ENCODE results near the gene MEIG1.

DNA sequence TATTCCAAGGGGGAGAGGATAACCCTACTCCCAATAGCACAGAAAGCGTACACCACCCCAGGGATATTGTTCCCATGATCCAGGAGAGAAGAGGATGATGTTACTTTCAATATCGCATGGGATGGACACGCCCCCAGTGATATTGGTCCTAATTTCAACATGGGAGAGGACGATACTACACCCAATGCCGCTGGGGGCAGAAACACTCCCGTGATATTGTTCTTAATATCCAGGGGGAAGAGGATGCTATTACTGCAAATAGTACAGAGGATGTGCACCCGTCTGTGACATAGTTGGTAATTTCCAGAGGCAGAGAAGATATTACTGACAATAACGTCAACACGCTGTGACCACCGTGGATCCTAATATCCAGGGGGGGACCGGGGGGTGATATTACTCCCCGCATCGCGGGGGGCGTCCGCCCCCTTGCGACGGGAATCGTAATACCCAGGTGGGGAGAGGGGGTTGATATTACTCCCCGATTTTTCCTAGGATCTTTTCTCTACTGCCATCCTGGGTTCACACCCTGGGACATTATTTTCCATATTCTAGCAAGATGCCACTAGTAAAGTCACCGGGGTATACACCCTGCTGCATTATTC, 16.6 kb downstream of the MEIG1 start:
- TF ChIP-seq, protein P1, sequence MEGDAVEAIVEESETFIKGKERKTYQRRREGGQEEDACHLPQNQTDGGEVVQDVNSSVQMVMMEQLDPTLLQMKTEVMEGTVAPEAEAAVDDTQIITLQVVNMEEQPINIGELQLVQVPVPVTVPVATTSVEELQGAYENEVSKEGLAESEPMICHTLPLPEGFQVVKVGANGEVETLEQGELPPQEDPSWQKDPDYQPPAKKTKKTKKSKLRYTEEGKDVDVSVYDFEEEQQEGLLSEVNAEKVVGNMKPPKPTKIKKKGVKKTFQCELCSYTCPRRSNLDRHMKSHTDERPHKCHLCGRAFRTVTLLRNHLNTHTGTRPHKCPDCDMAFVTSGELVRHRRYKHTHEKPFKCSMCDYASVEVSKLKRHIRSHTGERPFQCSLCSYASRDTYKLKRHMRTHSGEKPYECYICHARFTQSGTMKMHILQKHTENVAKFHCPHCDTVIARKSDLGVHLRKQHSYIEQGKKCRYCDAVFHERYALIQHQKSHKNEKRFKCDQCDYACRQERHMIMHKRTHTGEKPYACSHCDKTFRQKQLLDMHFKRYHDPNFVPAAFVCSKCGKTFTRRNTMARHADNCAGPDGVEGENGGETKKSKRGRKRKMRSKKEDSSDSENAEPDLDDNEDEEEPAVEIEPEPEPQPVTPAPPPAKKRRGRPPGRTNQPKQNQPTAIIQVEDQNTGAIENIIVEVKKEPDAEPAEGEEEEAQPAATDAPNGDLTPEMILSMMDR (conservative IDR thresholded peaks at IDR 0.05 in 1 of 2, IDR thresholded peaks at IDR 0.05 in 1 of 2; ENCODE audit: extremely low read depth in 1 of 2, insufficient read depth in 1 of 2, low read depth in 1 of 2, low read length in 2 of 2) = peak in 1 of 2 donors; percentile 20
- no peak for TF ChIP-seq EZH2 (IDR thresholded peaks at IDR 0.05; ENCODE audit: borderline replicate concordance, low read length)
